HUES6 (cell line): ENCODE measurements around the gene SLC39A2.
"Not testable (repeated sequence)": the region's sequence is repeated elsewhere in the genome, so short reads cannot be mapped to it uniquely, and the experiment has no call there.

Experiments used
- H3K27ac ChIP-seq: 2 replicates; pipeline ENCODE4 v1.7.0; 2013; ENCODE audit warnings: low read depth, mild to moderate bottlenecking, low read length, inconsistent platforms
- H3K27me3 ChIP-seq: 2 replicates; pipeline ENCODE4 v1.6.1; 2013; ENCODE audit warnings: low read length; ENCODE audit not compliant: control insufficient read depth, insufficient read depth
- H3K36me3 ChIP-seq: 2 replicates; pipeline ENCODE4 v1.6.1; 2013; ENCODE audit warnings: low read length; ENCODE audit not compliant: control insufficient read depth, insufficient read depth
- H3K4me1 ChIP-seq: 2 replicates; pipeline ENCODE4 v1.6.1; 2013; ENCODE audit warnings: low read length; ENCODE audit not compliant: control insufficient read depth, insufficient read depth
- H3K4me3 ChIP-seq: 2 replicates; pipeline ENCODE4 v1.5.1; 2013; ENCODE audit warnings: low read depth, low read length
- H3K9ac ChIP-seq: one replicate; pipeline ENCODE4 v1.6.1; 2013; ENCODE audit warnings: mild to moderate bottlenecking, low read length
- H3K9me3 ChIP-seq: 2 replicates; pipeline ENCODE4 v1.6.1; 2013; ENCODE audit warnings: low read depth, low read length; ENCODE audit not compliant: control insufficient read depth, insufficient read depth

The SLC39A2 gene

GRCh38 chr14:20997564-20997963, 1.5 kb upstream of the SLC39A2 start:
- Histone ChIP-seq H3K4me3 (no peak overlapping the region), H3K9ac (no peak overlapping the region), H3K27me3 (no peaks in the 10 kb centered on the region), H3K9me3 (no peaks in the 10 kb centered on the region), H3K36me3 (peaks cover 44% of the 10 kb centered on the region), H3K27ac (no peak overlapping the region), H3K4me1 (peaks cover 22% of the 10 kb centered on the region)

- peaks cover 22% of the 10 kb centered on the region for H3K4me1 ChIP-seq
- H3K4me3 ChIP-seq, result no peak overlapping the region
These were observed 954 bp upstream of the SLC39A2 start for GRCh38 chr14:20998139-20998538.

GRCh38 chr14:20999591-20999990, 498 bp downstream of the SLC39A2 start:
- H3K4me1 ChIP-seq, result peaks cover 22% of the 10 kb centered on the region
- H3K27me3 ChIP-seq, result no peaks in the 10 kb centered on the region
- no peak overlapping the region for H3K27ac ChIP-seq
- H3K4me3 ChIP-seq, result no peak overlapping the region; the same call in 1 of the 2 replicates
- H3K36me3 ChIP-seq, result peaks cover 27% of the 10 kb centered on the region
- H3K9ac ChIP-seq, result no peak overlapping the region
- no peaks in the 10 kb centered on the region for H3K9me3 ChIP-seq

More at GRCh38 chr14:20998139-20998538, 954 bp upstream of the SLC39A2 start:
- Histone ChIP-seq H3K27me3 (no peaks in the 10 kb centered on the region), H3K9ac (no peak overlapping the region), H3K36me3 (peaks cover 38% of the 10 kb centered on the region), H3K27ac (no peak overlapping the region), H3K9me3 (no peaks in the 10 kb centered on the region)

GRCh38 chr14:21001218-21001617, 2.1 kb downstream of the SLC39A2 start:
- Histone ChIP-seq H3K9me3 (no peaks in the 10 kb centered on the region), H3K36me3 (peaks cover 11% of the 10 kb centered on the region), H3K9ac (no peak overlapping the region), H3K27me3 (no peaks in the 10 kb centered on the region), H3K27ac (no peak overlapping the region), H3K4me1 (peaks cover 22% of the 10 kb centered on the region), H3K4me3 (no peak overlapping the region)

- Histone ChIP-seq H3K9ac (no peak overlapping the region), H3K4me1 (peaks cover 13% of the 10 kb centered on the region), H3K27me3 (no peaks in the 10 kb centered on the region), H3K36me3 (no peaks in the 10 kb centered on the region), H3K27ac (no peak overlapping the region), H3K9me3 (no peaks in the 10 kb centered on the region), H3K4me3 (no peak overlapping the region)
These were observed 4.8 kb downstream of the SLC39A2 start for GRCh38 chr14:21003788-21004346.

GRCh38 chr14:21009721-21010120, 10.6 kb downstream of the SLC39A2 start:
- not testable (repeated sequence) for H3K27me3 ChIP-seq, H3K9ac ChIP-seq, H3K9me3 ChIP-seq, H3K27ac ChIP-seq, H3K36me3 ChIP-seq, H3K4me3 ChIP-seq, H3K4me1 ChIP-seq

- H3K9ac ChIP-seq, result no peak overlapping the region
- peaks cover 4% of the 10 kb centered on the region for H3K4me1 ChIP-seq
These were observed 12.0 kb downstream of the SLC39A2 start for GRCh38 chr14:21011136-21011535.

GRCh38 chr14:21014761-21015190, 15.7 kb downstream of the SLC39A2 start:
- Histone ChIP-seq H3K4me1 (peaks cover 4% of the 10 kb centered on the region), H3K27me3 (no peaks in the 10 kb centered on the region), H3K36me3 (peaks cover 6% of the 10 kb centered on the region), H3K9ac (no peak overlapping the region), H3K9me3 (no peaks in the 10 kb centered on the region), H3K4me3 (no peak overlapping the region), H3K27ac (no peak overlapping the region)

More at GRCh38 chr14:21011136-21011535, 12.0 kb downstream of the SLC39A2 start:
- Histone ChIP-seq H3K27ac (no peak overlapping the region), H3K36me3 (no peaks in the 10 kb centered on the region), H3K9me3 (no peaks in the 10 kb centered on the region), H3K27me3 (no peaks in the 10 kb centered on the region), H3K4me3 (no peak overlapping the region)

GRCh38 chr14:21015312-21015711, 16.2 kb downstream of the SLC39A2 start:
- Histone ChIP-seq H3K9me3 (no peaks in the 10 kb centered on the region), H3K4me3 (no peak overlapping the region), H3K27me3 (no peaks in the 10 kb centered on the region), H3K9ac (no peak overlapping the region), H3K27ac (no peak overlapping the region), H3K4me1 (peaks cover 4% of the 10 kb centered on the region), H3K36me3 (peaks cover 6% of the 10 kb centered on the region)

- Histone ChIP-seq H3K9me3 (no peaks in the 10 kb centered on the region), H3K36me3 (peaks cover 6% of the 10 kb centered on the region), H3K27ac (no peak overlapping the region), H3K9ac (no peak overlapping the region), H3K27me3 (peaks cover under 1% of the 10 kb centered on the region; the same call in 1 of the 2 replicates), H3K4me1 (peaks cover 4% of the 10 kb centered on the region), H3K4me3 (no peak overlapping the region)
These were observed 17.5 kb downstream of the SLC39A2 start for GRCh38 chr14:21016413-21017190.

GRCh38 chr14:21017528-21018245, 18.6 kb downstream of the SLC39A2 start:
- Histone ChIP-seq H3K9ac (no peak overlapping the region), H3K27ac (no peak overlapping the region), H3K4me1 (peaks cover 4% of the 10 kb centered on the region), H3K36me3 (peaks cover 6% of the 10 kb centered on the region), H3K4me3 (no peak overlapping the region), H3K9me3 (no peaks in the 10 kb centered on the region), H3K27me3 (peaks cover 11% of the 10 kb centered on the region)
